Fibroblast of lung (primary cell): Measurements from ENCODE around the gene CCNL1. TPM values are rescaled to one million over a fixed set of nuclear protein-coding genes. Genes with fewer than 3 reads are reported as not detected.

Experiments
- DNase-seq, 2 donors: peaks; one replicate each; pipeline versions ENCODE4 v3.0.0 to v3.0.0-alpha.2; 2010; ENCODE audit warnings: low read depth in 2 of 2
- H2AFZ ChIP-seq: 2 replicates; pipeline ENCODE4 v1.5.1; 2012; ENCODE audit warnings: low read length, control low read depth, inconsistent platforms
- H3K27ac ChIP-seq: 2 replicates; pipeline ENCODE4 v1.5.1; 2011; ENCODE audit warnings: low read length, control low read depth; ENCODE audit not compliant: insufficient read depth
- H3K27me3 ChIP-seq: 2 replicates; pipeline ENCODE4 v1.5.1; 2011; ENCODE audit warnings: mild to moderate bottlenecking, low read length; ENCODE audit not compliant: control insufficient read depth, insufficient read depth
- H3K36me3 ChIP-seq: 2 replicates; pipeline ENCODE4 v1.5.1; 2011; ENCODE audit warnings: low read length; ENCODE audit not compliant: control insufficient read depth, insufficient read depth
- H3K4me1 ChIP-seq: 2 replicates; pipeline ENCODE4 v1.5.1; 2011; ENCODE audit warnings: low read length; ENCODE audit not compliant: control insufficient read depth, insufficient read depth; ENCODE audit errors: extremely low read depth
- H3K4me2 ChIP-seq: 2 replicates; pipeline ENCODE4 v1.5.1; 2011; ENCODE audit warnings: low read length, control low read depth; ENCODE audit not compliant: insufficient read depth; ENCODE audit errors: extremely low read depth
- H3K4me3 ChIP-seq, 4 experiments: fragments of 200-600 bp in 1 of 4; sonication (generic) in 1 of 4; replicated peaks in 1 of 4; 2 replicates each; pipeline ENCODE4 v1.5.1; 2011 to 2016; ENCODE audit warnings: low read length in 4 of 4, low read depth in 3 of 4, mild to moderate bottlenecking in 3 of 4, control low read depth in 2 of 4, inconsistent platforms in 1 of 4, mixed read lengths in 1 of 4; ENCODE audit not compliant: insufficient read depth in 1 of 4; ENCODE audit errors: control extremely low read depth in 1 of 4
- H3K79me2 ChIP-seq: 2 replicates; pipeline ENCODE4 v1.5.1; 2012; ENCODE audit warnings: mild to moderate bottlenecking, low read length, inconsistent platforms; ENCODE audit not compliant: control insufficient read depth, insufficient read depth
- H3K9ac ChIP-seq: 2 replicates; pipeline ENCODE4 v1.5.1; 2011; ENCODE audit warnings: mild to moderate bottlenecking, low read length, control low read depth; ENCODE audit not compliant: insufficient read depth
- H3K9me3 ChIP-seq: 2 replicates; pipeline ENCODE4 v1.5.1; 2012; ENCODE audit warnings: low read depth, low read length; ENCODE audit not compliant: control insufficient read depth, insufficient read depth
- H4K20me1 ChIP-seq: 2 replicates; pipeline ENCODE4 v1.5.1; 2011; ENCODE audit warnings: low read length; ENCODE audit not compliant: control insufficient read depth, insufficient read depth; ENCODE audit errors: extremely low read depth
- CTCF ChIP-seq, 2 donors: IDR thresholded peaks in 1 of 2; conservative IDR thresholded peaks in 1 of 2; 1 replicate in 1 of 2; 2 replicates in 1 of 2; pipeline ENCODE4 v1.5.1; 2011 to 2012; ENCODE audit warnings: low read length in 2 of 2, control low read depth in 1 of 2, inconsistent platforms in 1 of 2, low read depth in 1 of 2, mild to moderate bottlenecking in 1 of 2
- EZH2 ChIP-seq: IDR thresholded peaks from 2 replicates; pipeline ENCODE4 v1.5.1; 2012; ENCODE audit warnings: low read length, control low read depth, mild to moderate bottlenecking; ENCODE audit errors: missing control alignments
- polyA plus RNA-seq, 2 donors: library from polyadenylated mRNA; depleted of rRNA in 1 of 2; stranded (reverse) in 1 of 2; unstranded in 1 of 2; fragments of >200 nt; gene quantifications; 2 replicates each; pipeline ENCODE4 v1.2.1, GENCODE V29; 2011 to 2012; ENCODE audit warnings: missing spikeins in 1 of 2
- total RNA-seq: library from RNA; depleted of rRNA; stranded (reverse); fragments of >200 nt; gene quantifications from 2 replicates; pipeline ENCODE4 v1.2.1, GENCODE V29; 2014

The CCNL1 gene
- total and polyA plus RNA-seq, 2 donors (not counting 1 experiment from before 2014, with no cell fraction given): 63.8 to 219 TPM

- peak; percentile 46 to 85 for DNase-seq
- Histone ChIP-seq H3K4me1 (peaks cover 6% of the 10 kb centered on the region), H2AFZ (no peak overlapping the region), H3K27me3 (no peaks in the 10 kb centered on the region), H3K9ac (no peak overlapping the region), H3K27ac (no peak overlapping the region), H3K9me3 (no peaks in the 10 kb centered on the region), H3K4me3 (no peak overlapping the region), H3K79me2 (no peaks in the 10 kb centered on the region), H3K36me3 (no peaks in the 10 kb centered on the region), H3K4me2 (no peak overlapping the region), H4K20me1 (no peaks in the 10 kb centered on the region)
- TF ChIP-seq EZH2 (no peak), CTCF (conservative IDR thresholded peaks at IDR 0.05 in 1 of 2, IDR thresholded peaks at IDR 0.05 in 1 of 2; ENCODE audit: low read depth in 1 of 2, low read length in 2 of 2) (no peak)
Observed at GRCh38 chr3:157098121-157098822, 61.7 kb downstream of the CCNL1 start.
